HepG2 (cell line): ENCODE results near the gene CLEC20A. TPM values are rescaled to one million over a fixed set of nuclear protein-coding genes. Genes with fewer than 3 reads are reported as not detected.

ENCODE experiments used
- ATAC-seq: fragments of 200-7000 bp; cut with Tn5 transposase; 3 replicates; pipeline ENCODE4 v1.9.1; 2020; ENCODE audit warnings: mild to moderate bottlenecking, moderate library complexity
- BruUV-seq: library from RNA; stranded (reverse); fragments of 400-500 nt; replicated peaks from 2 replicates; lab custom pipeline; 2021; lab: Mats Ljungman, UMichigan
- CTCF ChIA-PET: fragments of 300-600 bp; formaldehyde crosslinking; extraction: SDS; loops from one replicate; lab custom pipeline; 2021; ENCODE audit warnings: low total read pairs, inconsistent platforms, low intra/inter-chr PET ratio; lab: Yijun Ruan, JAX
- POLR2A ChIA-PET: fragments of 350-600 bp; sonication (Branson Sonifier 250); formaldehyde crosslinking; loops from one replicate; lab custom pipeline; 2020; ENCODE audit warnings: antibody characterized with exemption, inconsistent platforms; lab: Yijun Ruan, JAX
- DNase-seq: peaks from one replicate; pipeline ENCODE4 v3.0.0-alpha.2; 2015; ENCODE audit warnings: low spot score
- FAIRE-seq: peaks from 3 replicates; lab custom pipeline; 2011; peaks lifted over from hg19 to GRCh38; lab: Jason Lieb, UNC
- H2AFZ ChIP-seq: one replicate; pipeline ENCODE4 v1.6.1; 2011; ENCODE audit warnings: low read length, inconsistent platforms
- H3K27ac ChIP-seq: fragments of 300-600 bp; 3 replicates; pipeline ENCODE4 v1.8.0; 2011; ENCODE audit warnings: mixed run types, mild to moderate bottlenecking, mixed read lengths, low read length, inconsistent platforms; ENCODE audit not compliant: insufficient read depth; ENCODE audit errors: extremely low read length
- H3K27me3 ChIP-seq, 2 experiments: fragments of 200-600 bp in 1 of 2; 2 replicates in 1 of 2; 3 replicates in 1 of 2; pipeline versions ENCODE4 v1.6.0 to v1.8.0; 2011; ENCODE audit warnings: low read length in 2 of 2, mild to moderate bottlenecking in 2 of 2, moderate library complexity in 2 of 2, inconsistent platforms in 1 of 2; ENCODE audit not compliant: insufficient read depth in 2 of 2, control insufficient read depth in 1 of 2
- H3K36me3 ChIP-seq, 2 experiments: fragments of 200-600 bp in 1 of 2; replicated peaks in 1 of 2; 2 replicates in 1 of 2; 3 replicates in 1 of 2; pipeline versions ENCODE4 v1.5.1 to v1.8.0; 2011; ENCODE audit warnings: low read length in 2 of 2, inconsistent platforms in 1 of 2; ENCODE audit not compliant: insufficient read depth in 2 of 2, control insufficient read depth in 1 of 2
- H3K4me1 ChIP-seq: 2 replicates; pipeline ENCODE4 v1.5.1; 2012; ENCODE audit warnings: low read length, inconsistent platforms; ENCODE audit not compliant: insufficient read depth
- H3K4me2 ChIP-seq: 2 replicates; pipeline ENCODE4 v1.6.0; 2011; ENCODE audit warnings: low read depth, low read length, inconsistent platforms
- H3K4me3 ChIP-seq, 3 experiments: fragments of 200-600 bp in 1 of 3; sonication (generic), shearing (Covaris generic) in 1 of 3; replicated peaks in 1 of 3; 2 replicates each; pipeline ENCODE4 v1.5.1; 2011 to 2016; ENCODE audit warnings: low read length in 3 of 3, inconsistent platforms in 2 of 3, low read depth in 2 of 3, mild to moderate bottlenecking in 2 of 3, control low read depth in 1 of 3, mixed read lengths in 1 of 3; ENCODE audit not compliant: insufficient read depth in 1 of 3
- H3K79me2 ChIP-seq: one replicate; pipeline ENCODE4 v1.6.1; 2011; ENCODE audit warnings: low read length, inconsistent platforms; ENCODE audit not compliant: insufficient read depth
- H3K9ac ChIP-seq: 2 replicates; pipeline ENCODE4 v1.6.0; 2011; ENCODE audit warnings: mild to moderate bottlenecking, low read depth, low read length, inconsistent platforms; ENCODE audit not compliant: insufficient read depth
- H3K9me3 ChIP-seq: 2 replicates; pipeline ENCODE4 v1.5.1; 2012; ENCODE audit warnings: mild to moderate bottlenecking, low read length
- H4K20me1 ChIP-seq: 2 replicates; pipeline ENCODE4 v1.6.0; 2011; ENCODE audit warnings: inconsistent platforms, mild to moderate bottlenecking, low read length, moderate library complexity; ENCODE audit not compliant: insufficient read depth
- BCL6 ChIP-seq: IDR thresholded peaks from 2 replicates; pipeline ENCODE4 v1.6.1; 2016; ENCODE audit warnings: missing genetic modification reagents, missing compliant biosample characterization
- CEBPB ChIP-seq: IDR thresholded peaks from 2 replicates; pipeline ENCODE4 v1.6.1; 2011; ENCODE audit warnings: low read depth, low read length, improper control_type of control experiment, borderline replicate concordance
- FOXO4 ChIP-seq: sonication (generic); formaldehyde crosslinking; conservative IDR thresholded peaks from 2 replicates; pipeline ENCODE4 v1.8.1; 2023; ENCODE audit warnings: missing genetic modification reagents
- MEIS1 ChIP-seq: sonication (generic); formaldehyde crosslinking; IDR thresholded peaks from 2 replicates; pipeline ENCODE4 v1.9.0; 2021; ENCODE audit warnings: mild to moderate bottlenecking, missing genetic modification reagents, moderate library complexity, borderline replicate concordance
- MTERF4 ChIP-seq: sonication (generic); formaldehyde crosslinking; IDR thresholded peaks from 2 replicates; pipeline ENCODE4 v1.8.0; 2023; ENCODE audit warnings: mild to moderate bottlenecking, missing genetic modification reagents
- SRSF4 ChIP-seq: fragments of 200-400 bp; formaldehyde crosslinking; IDR thresholded peaks from one replicate; pipeline ENCODE4 v1.6.1; 2018; ENCODE audit warnings: mild to moderate bottlenecking, low read depth, low read length, moderate library complexity; ENCODE audit not compliant: poor library complexity, severe bottlenecking
- THAP7 ChIP-seq: sonication (generic); formaldehyde crosslinking; IDR thresholded peaks from 2 replicates; pipeline ENCODE4 v1.8.1; 2023; ENCODE audit warnings: mild to moderate bottlenecking, missing genetic modification reagents
- UBTF ChIP-seq: sonication (generic); formaldehyde crosslinking; IDR thresholded peaks from 2 replicates; pipeline ENCODE4 v1.4.0; 2020; ENCODE audit warnings: mild to moderate bottlenecking, missing genetic modification reagents
- ZEB1 ChIP-seq: IDR thresholded peaks from 2 replicates; pipeline ENCODE4 v1.6.1; 2012; ENCODE audit warnings: mild to moderate bottlenecking, low read depth, inconsistent platforms; ENCODE audit not compliant: insufficient replicate concordance
- ZNF782 ChIP-seq: sonication (generic); formaldehyde crosslinking; IDR thresholded peaks from 2 replicates; pipeline ENCODE4 v1.4.0; 2020; ENCODE audit warnings: missing genetic modification reagents, mild to moderate bottlenecking, borderline replicate concordance
- WGBS: methylation state at CpG from one replicate; pipeline ENCODE4 v1.1.6; 2017; ENCODE audit warnings: low lambda C conversion rate; 5-methylcytosine and 5-hydroxymethylcytosine counted together
- in situ Hi-C: cut with HindIII; loops from 2 replicates; pipeline ENCODE4 v1.10.0; 2017; ENCODE audit warnings: low pct_unique_long_range_greater_than_20kb; ENCODE audit not compliant: extremely low pct_ligation_motif_present
- intact Hi-C: fragments of 100-400 bp; cut with micrococcal nuclease; formaldehyde crosslinking; loops from one replicate; pipeline ENCODE4 v1.10.0; 2022; ENCODE audit not compliant: unreplicated experiment
- polyA plus RNA-seq, 8 experiments: library from polyadenylated mRNA; depleted of rRNA in 3 of 8; stranded (reverse) in 7 of 8; unstranded in 1 of 8; fragments of >200 nt; fragmentation: Illumina TruSeq in 4 of 8; extraction: Trizol in 4 of 8; gene quantifications; 2 replicates each; pipeline versions ENCODE4 v1.2.1 to v1.2.3, GENCODE V29; 2011 to 2016; ENCODE audit warnings: low read depth in 4 of 8, missing spikeins in 1 of 8, mixed read lengths in 1 of 8; ENCODE audit not compliant: insufficient read depth in 1 of 8
- total RNA-seq, 5 experiments: library from RNA; depleted of rRNA; stranded (reverse); fragments of >200 nt; fragmentation: Illumina TruSeq; extraction: Trizol; gene quantifications; 2 replicates each; pipeline ENCODE4 v1.2.3, GENCODE V29; 2016; ENCODE audit warnings: low read depth in 1 of 5

CLEC20A gene
- total and polyA plus RNA-seq, 2 of the 13 experiments (the other 11 are each of a cell fraction or from before 2014, with no cell fraction given) = not detected

GRCh38 chr1:178538192-178538916, 41.6 kb upstream of the CLEC20A start (continued):
- TF ChIP-seq UBTF (CRISPR knock-in tag) (0 out of 2 replicates have a peak, but pooled peaks have one; percentile 17), THAP7 (CRISPR knock-in tag) (0 out of 2 replicates have a peak, but pooled peaks have one; percentile 42), MEIS1 (CRISPR knock-in tag) (0 out of 2 replicates have a peak, but pooled peaks have one; percentile 28), SRSF4 (no peak)

- WGBS = 13% methylated on average over 15 of the region's 20 CpGs
- ChIA-PET POLR2A (interaction anchor here (0.6 to 1.2 kb wide), 5 partner anchors 117 to 465 kb away, joined by 3 to 6 read pairs (median 4); partner anchors contain the start of gene RALGPS2), CTCF (interaction anchor here (0.9 kb wide), 1 partner anchor 216 kb away, joined by 3 read pairs; no protein-coding TSS in a partner anchor)
- H3K27me3 ChIP-seq = no peaks in the 10 kb centered on the region; a peak in 1 of 5 replicates
- no TSS peak for BruUV-seq
- peak overlapping the region; percentile 12; the same call in 1 of the 2 replicates for H3K9ac ChIP-seq
- H3K4me2 ChIP-seq = peak overlapping the region; percentile 89
- H3K4me3 ChIP-seq = peak overlapping the region; percentile 19 to 67 (median 23)
- in situ Hi-C loops = no loop called here
- no peak overlapping the region for H3K27ac ChIP-seq
- H3K79me2 ChIP-seq = no peaks in the 10 kb centered on the region
- no peaks in the 10 kb centered on the region for H4K20me1 ChIP-seq
- ATAC-seq (no peak), FAIRE-seq (no peak), DNase-seq (peak; percentile 15)
- H3K36me3 ChIP-seq = no peaks in the 10 kb centered on the region
- no peak overlapping the region for H2AFZ ChIP-seq
- no peaks in the 10 kb centered on the region for H3K9me3 ChIP-seq
- intact Hi-C loops = loop anchor here (10.0 kb wide), 1 partner anchor 247 kb away; no protein-coding TSS in a partner anchor
- peaks cover 53% of the 10 kb centered on the region for H3K4me1 ChIP-seq
- TF ChIP-seq ZEB1 (peak; percentile 94), BCL6 (CRISPR knock-in tag) (0 out of 2 replicates have a peak, but pooled peaks have one; percentile 8), MTERF4 (CRISPR knock-in tag) (no peak), ZNF782 (0 out of 2 replicates have a peak, but pooled peaks have one; percentile 25), CEBPB (peak; percentile 47; the same call in 1 of the 2 replicates), FOXO4 (0 out of 2 replicates have a peak, but pooled peaks have one; percentile 18)
These were observed 40.8 kb upstream of the CLEC20A start for GRCh38 chr1:178537382-178538090.
